Measurements from ENCODE around the gene CCDC83.

DNA sequence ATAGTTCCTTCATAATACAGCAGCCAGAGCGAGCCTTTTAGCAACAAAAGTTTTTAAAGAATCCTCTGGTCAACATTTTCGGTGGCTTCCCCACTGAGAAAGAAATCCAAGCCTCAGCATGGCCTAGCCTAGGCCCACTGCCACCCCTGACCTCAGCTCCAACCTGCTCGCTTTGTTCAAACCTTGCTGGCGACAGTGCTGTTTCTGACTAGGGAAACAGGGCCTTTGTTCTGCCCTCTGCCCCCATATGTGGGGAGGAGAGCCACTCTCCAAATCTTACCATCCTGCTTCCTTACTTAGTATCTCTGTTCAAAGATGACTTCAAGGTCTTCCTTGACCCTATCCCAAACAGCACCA is 95.8 kb downstream of the CCDC83 start:
- TF ChIP-seq CTCF (IDR thresholded peaks at IDR 0.05; ENCODE audit: insufficient read depth, low read depth, low read length) (no peak), EZH2 (IDR thresholded peaks at IDR 0.05; ENCODE audit: insufficient read depth, low read length) (no peak)
